Muscle of back (tissue), 11 donors: ENCODE results near the gene GLYATL1. TPM values are rescaled to one million over a fixed set of nuclear protein-coding genes. Genes with fewer than 3 reads are reported as not detected.

Experiments
- DNase-seq, 3 donors: peaks; one replicate each; pipeline versions ENCODE4 v3.0.0 to v3.0.0-alpha.2; 2013
- polyA plus RNA-seq, 10 donors: library from polyadenylated mRNA; unstranded; fragments of 120-200 nt; gene quantifications; one replicate each; pipeline ENCODE4 v1.2.1, GENCODE V29; 2013; ENCODE audit not compliant: insufficient read length in 10 of 10

The GLYATL1 gene
- polyA plus RNA-seq, 10 donors: 0.34 to 1.8 (median 0.60) TPM

DNA sequence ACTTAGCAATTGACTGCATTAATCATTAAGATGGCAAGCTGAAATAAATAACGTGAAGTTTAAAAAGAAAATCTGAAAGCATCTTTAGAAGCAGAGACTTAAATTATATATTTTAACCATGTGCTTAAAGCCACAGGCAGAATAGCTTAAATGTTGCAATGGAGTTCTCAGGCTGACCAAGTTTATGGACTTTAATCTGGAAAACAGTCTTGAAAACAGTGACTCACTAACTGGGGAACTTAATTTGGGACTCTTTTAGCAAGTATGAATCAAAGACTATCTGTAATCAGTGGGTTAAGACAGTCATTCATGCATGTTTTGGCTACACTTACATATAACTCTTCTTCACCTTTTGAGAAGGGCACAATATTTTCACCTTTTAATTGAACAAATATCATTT lies 12.6 kb upstream of the GLYATL1 start:
- DNase-seq: no peak

GRCh38 chr11:58927393-58928106 lies 11.7 kb upstream of the GLYATL1 start:
- DNase-seq: peak in 2 of 3 donors; percentile 27 to 47

DNA sequence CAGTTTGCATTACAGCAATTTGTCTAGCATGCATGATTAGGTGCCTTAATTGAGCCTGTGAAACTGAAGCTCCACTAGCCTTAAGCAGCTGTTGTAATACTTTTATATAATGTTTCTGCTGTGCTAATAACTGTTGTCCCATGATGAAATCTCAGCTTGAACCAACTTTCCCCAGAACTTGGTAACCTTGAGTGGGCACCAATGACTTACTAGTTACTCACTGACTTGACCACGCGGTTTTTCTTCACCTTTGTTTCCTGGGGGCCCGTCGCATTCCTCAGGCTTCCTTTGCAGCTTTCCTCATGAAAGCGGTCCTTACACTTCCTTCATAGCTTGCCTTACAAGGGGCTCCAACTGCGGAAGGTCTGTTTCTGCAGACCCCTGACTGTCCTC lies 11.2 kb upstream of the GLYATL1 start:
- DNase-seq: no peak

GRCh38 chr11:58928691-58929090 lies 10.6 kb upstream of the GLYATL1 start:
- no peak for DNase-seq

DNA sequence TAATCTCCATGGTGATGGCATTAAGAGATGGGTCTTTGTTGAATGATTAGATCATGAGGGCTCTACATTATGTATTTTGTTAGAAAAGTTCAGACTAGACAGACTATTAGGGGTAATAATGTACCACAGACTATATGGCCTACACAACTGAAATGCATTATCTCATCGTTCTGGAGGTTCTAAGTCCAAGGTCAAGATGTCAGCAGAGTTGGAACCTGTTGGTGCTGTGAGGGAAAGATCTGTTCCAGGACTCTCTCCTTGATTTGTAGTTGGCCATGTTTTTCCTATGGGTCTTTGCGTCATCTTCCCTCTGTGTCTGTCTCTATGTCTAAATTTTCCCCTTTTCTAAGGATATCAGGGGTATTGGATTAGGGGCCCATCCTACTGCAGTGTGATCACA lies 8.4 kb upstream of the GLYATL1 start:
- DNase-seq: no peak

- no peak for DNase-seq
Measured at GRCh38 chr11:58933661-58934060, 5.6 kb upstream of the GLYATL1 start.

DNA sequence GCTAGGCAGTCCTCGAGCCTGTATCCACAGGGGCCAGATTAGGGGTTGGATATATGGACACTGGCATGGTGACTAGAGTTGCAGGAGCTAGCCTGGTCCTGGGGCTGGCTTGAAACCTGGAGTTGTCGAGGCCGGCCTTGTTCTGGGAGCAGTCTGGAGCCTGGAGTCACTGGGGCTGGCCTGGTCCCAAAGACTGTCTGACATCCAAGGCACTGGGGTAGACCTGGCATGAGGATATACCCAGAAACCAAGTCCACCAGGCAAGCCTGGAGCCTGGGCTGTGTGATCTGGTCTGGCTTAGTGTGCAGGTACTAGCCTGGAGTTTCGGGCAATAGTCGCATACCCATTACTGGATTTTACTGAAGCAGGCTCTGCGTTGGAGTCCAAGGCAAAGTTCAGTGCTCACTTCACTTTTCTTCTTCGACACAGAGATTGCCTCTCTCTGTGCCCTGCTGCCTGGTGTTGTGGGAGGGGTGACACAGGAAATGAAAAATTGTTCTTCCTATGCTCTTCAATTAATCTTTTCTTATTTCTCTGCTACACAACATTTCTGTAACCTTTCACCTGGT lies 4.3 kb upstream of the GLYATL1 start:
- DNase-seq: no peak

DNA sequence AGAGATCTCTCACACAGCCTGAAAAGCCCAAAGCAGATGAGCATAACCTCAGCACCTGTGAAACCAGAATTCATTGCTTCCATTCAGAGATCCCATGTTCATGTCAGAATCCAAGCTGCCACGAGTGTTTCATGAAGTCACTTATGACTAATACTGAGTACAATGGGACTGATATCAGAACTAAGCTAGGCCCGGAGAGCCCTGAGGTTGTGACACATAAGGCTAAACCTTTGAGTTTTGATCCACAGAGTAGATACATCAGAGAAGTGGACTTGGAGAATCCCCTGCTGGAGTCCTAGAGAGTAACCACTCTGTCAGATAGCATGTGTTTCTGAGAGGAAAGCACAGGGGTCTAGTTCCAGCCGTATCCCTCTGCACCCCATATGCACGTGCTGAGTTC lies 890 bp upstream of the GLYATL1 start:
- DNase-seq: no peak

DNA sequence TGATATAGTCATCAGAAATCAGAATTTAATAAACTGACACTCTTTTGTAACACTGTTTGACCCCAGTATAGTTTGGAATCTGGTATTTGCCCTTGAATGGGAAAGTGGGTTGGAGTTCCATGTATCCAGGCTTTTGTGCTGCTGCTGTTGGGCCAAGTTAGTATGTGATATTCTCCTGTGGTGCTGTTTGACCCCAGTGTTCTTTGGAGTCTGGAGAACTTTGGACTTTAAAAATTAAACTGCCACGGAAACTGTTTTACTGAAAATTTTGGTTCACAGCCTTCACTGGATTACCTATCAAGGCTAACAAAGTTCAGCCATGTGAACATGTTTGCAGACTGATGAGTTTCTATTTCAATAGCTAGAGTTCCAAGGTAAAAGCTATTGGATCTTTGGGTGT lies 740 bp downstream of the GLYATL1 start:
- no peak for DNase-seq

DNA sequence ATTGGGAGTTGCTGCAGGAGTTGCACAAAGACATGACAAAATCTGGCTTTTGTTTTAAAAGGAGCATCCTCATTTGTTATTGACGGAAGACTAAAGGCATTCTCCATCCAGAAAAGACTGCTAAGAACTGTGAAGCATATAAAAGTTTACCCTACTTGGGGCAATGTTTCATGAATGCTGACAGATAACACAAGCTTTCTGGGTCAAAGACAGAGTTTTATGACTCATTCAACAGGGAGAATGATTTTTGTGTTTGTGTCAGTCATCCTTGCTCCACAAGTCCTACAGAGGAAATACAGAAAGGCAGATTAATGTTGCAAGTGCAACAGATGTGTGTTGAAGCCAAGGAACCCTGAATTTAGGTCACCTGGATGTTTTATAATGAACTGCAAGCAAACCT lies 2.5 kb downstream of the GLYATL1 start:
- no peak for DNase-seq

GRCh38 chr11:58945663-58946062 lies 6.4 kb downstream of the GLYATL1 start:
- DNase-seq: no peak

DNA sequence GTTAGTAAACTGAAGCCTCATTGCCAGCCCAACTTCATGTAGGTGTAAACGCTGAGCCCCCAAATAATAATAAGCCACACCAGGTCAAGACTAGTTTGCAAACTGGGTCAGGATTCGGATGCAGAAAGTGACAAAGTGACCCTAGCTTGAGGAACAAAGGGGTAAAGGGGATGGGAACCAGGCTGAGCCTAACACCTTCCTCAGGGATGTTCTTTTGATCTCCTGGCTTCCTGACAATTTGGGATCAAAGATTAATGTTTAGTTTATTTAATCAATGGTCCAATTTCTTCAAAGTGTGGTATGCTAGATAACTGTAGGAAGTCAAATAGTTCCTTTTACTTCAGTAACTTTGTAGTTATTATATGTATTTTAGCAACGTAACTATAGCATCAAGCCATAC lies 9.9 kb downstream of the GLYATL1 start:
- no peak for DNase-seq

GRCh38 chr11:58957922-58958321 lies 18.6 kb downstream of the GLYATL1 start:
- DNase-seq: peak in 1 of 3 donors; percentile 4

- peak in 1 of 3 donors; percentile 10 for DNase-seq
Measured at GRCh38 chr11:58958500-58958899, 19.2 kb downstream of the GLYATL1 start.

- DNase-seq: peak; percentile 8 to 29 (median 23)
Measured at GRCh38 chr11:58963551-58964104, 24.3 kb downstream of the GLYATL1 start.

GRCh38 chr11:58965246-58965985 lies 26.1 kb downstream of the GLYATL1 start:
- no peak for DNase-seq

GRCh38 chr11:58968251-58968711 lies 29.0 kb downstream of the GLYATL1 start:
- DNase-seq: peak in 2 of 3 donors; percentile 1 to 22

DNA sequence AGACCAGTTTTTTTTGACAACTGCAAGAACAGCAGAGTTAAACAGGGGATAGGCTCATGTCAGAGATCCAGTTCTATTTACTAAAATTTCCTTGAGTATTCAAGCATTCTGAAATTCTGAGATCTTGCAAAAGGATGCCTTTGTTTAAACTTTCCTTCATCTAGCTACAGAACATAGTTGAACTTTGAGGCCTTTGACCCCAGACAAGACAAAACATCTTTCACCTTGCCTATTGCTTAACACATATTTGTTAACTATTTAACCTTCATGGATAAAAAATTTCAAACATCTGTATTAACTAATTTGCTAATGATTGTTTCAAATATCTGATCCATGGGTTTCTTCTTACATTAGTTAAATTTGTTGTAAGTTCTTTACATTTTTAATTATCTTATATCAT lies 38.2 kb downstream of the GLYATL1 start:
- no peak for DNase-seq

DNA sequence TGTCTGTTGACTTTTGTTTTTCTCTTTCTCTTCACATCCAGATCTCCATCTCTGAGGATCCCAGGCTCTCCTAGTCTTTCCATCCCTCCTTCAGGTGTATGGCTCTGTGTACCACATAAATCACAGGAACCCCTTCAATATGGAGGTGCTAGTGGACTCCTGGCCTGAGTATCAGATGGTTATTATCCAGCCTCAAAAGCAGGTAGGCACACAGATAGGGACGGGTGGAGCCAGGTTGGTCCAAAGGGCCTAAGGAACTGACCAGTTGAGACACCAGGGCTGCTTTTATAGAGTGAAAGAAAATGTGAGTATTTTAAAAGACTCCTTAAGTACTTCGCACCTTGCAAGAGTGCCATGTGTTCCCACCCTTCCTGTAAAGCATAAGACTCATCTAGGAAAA lies 39.9 kb downstream of the GLYATL1 start:
- DNase-seq: no peak

- no peak for DNase-seq
Measured at GRCh38 chr11:58980159-58980843, 41.0 kb downstream of the GLYATL1 start.

GRCh38 chr11:58992489-58992888 lies 53.2 kb downstream of the GLYATL1 start:
- DNase-seq: no peak

- no peak for DNase-seq
Measured at GRCh38 chr11:58994171-58994570, 54.9 kb downstream of the GLYATL1 start.
